Uterus (tissue), 4 donors: ENCODE measurements around the gene SENP7. TPM values are rescaled to one million over a fixed set of nuclear protein-coding genes. Genes with fewer than 3 reads are reported as not detected.
"Not testable (repeated sequence)": the region's sequence is repeated elsewhere in the genome, so short reads cannot be mapped to it uniquely, and the experiment has no call there.

Experiments
- DNase-seq, 2 donors: peaks; one replicate each; pipeline ENCODE4 v3.0.0-alpha.2; 2019 to 2020
- H3K27ac ChIP-seq, 2 donors: fragments of 200-600 bp; sonication (generic); 1 replicate in 1 of 2; 2 replicates in 1 of 2; pipeline ENCODE4 v1.5.1; 2016 to 2018
- H3K27me3 ChIP-seq, 2 donors: fragments of 200-600 bp; sonication (generic); one replicate each; pipeline ENCODE4 v1.5.1; 2018 to 2019; ENCODE audit warnings: control low read depth in 1 of 2
- H3K36me3 ChIP-seq, 2 donors: fragments of 200-600 bp; sonication (generic); one replicate each; pipeline ENCODE4 v1.5.1; 2019; ENCODE audit warnings: control low read depth in 1 of 2
- H3K4me1 ChIP-seq, 2 donors: fragments of 200-600 bp; sonication (generic); one replicate each; pipeline ENCODE4 v1.5.1; 2018 to 2019; ENCODE audit warnings: control low read depth in 1 of 2
- H3K4me3 ChIP-seq, 2 donors: fragments of 200-600 bp; sonication (generic); 1 replicate in 1 of 2; 2 replicates in 1 of 2; pipeline ENCODE4 v1.5.1; 2018 to 2019; ENCODE audit warnings: mild to moderate bottlenecking in 1 of 2
- H3K9me3 ChIP-seq, 2 donors: fragments of 200-600 bp; sonication (generic); one replicate each; pipeline ENCODE4 v1.5.1; 2019; ENCODE audit warnings: control low read depth in 1 of 2
- CTCF ChIP-seq, 4 experiments: fragments of 200-600 bp in 2 of 4; fragments of 450-650 bp in 2 of 4; sonication (generic) in 2 of 4; IDR thresholded peaks; one replicate each; pipeline ENCODE4 v1.5.1; 2016 to 2019; ENCODE audit warnings: antibody characterized with exemption in 4 of 4, mild to moderate bottlenecking in 2 of 4, moderate library complexity in 1 of 4
- POLR2A ChIP-seq, 2 donors: fragments of 450-650 bp; IDR thresholded peaks; one replicate each; pipeline ENCODE4 v1.6.1; 2016; ENCODE audit warnings: antibody characterized with exemption in 2 of 2, mild to moderate bottlenecking in 1 of 2, moderate library complexity in 1 of 2
- intact Hi-C: fragments of 100-400 bp; cut with DNase I; formaldehyde crosslinking; loops from one replicate; pipeline ENCODE4 v1.15.1; 2023; ENCODE audit warnings: low total_unique reads
- total RNA-seq, 4 donors: library from RNA; depleted of rRNA in 3 of 4; stranded (reverse); fragments of >200 nt in 3 of 4; gene quantifications; one replicate each; pipeline versions ENCODE4 v1.1.0 to v1.2.4, GENCODE V29; 2014 to 2023
- donor health status: DM: yes; HTN: yes; CAD: no.

The SENP7 gene
- total RNA-seq, 4 donors from 2014 or later: 28.7 to 101 (median 41.1) TPM

- intact Hi-C loops: no loop called here
- TF ChIP-seq POLR2A (IDR thresholded peaks at IDR 0.05) (no peak), CTCF (IDR thresholded peaks at IDR 0.05) (no peak)
- no peak for DNase-seq
Observed at GRCh38 chr3:101495552-101495951, 17.5 kb downstream of the SENP7 start.

DNA sequence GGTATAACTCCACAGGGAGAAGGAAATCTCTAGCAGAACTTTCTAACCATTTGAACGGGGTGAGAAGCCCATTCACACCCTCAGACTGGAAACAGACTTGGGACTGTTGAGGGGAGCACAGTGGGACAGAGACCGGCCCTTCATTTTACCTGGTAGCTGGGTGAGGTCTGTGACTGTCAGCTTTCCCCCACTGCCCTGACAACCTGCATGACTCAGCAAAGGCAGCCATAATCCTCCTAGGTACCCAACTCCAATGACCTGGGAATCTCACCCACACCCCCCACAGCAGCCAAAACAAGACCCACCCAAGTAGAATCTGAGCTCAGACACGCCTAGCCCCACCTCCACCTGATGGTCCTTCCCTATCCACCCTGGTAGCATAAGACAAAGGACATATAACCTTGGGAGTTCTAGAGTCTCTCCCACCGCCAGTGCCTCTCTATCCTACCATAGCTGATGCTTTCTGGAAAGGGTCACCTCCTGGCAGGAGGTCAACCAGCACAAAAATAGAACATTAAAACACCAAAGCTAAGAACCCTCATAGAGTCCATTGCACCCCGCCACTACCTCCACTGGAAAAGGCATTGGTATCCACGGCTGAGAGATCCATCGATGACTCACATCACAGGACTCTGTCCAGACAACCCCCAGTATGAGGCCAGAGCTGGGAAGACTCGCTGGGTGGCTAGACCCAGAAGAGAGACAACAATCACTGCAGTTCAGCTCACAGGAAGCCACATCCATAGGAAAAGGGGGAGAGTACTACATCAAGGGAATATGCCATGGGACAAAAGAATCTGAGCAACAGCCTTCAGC, 28.0 kb downstream of the SENP7 start:
- intact Hi-C loops: no loop called here
- Histone ChIP-seq H3K4me1 (peaks cover 0 to 6% of the 10 kb centered on the region in 2 donors), H3K36me3 (no peaks in the 10 kb centered on the region), H3K27me3 (no peaks in the 10 kb centered on the region), H3K4me3 (no peak overlapping the region), H3K9me3 (peaks cover 0 to 3% of the 10 kb centered on the region in 2 donors), H3K27ac (no peak overlapping the region)
- TF ChIP-seq CTCF (IDR thresholded peaks at IDR 0.05) (no peak), POLR2A (IDR thresholded peaks at IDR 0.05) (no peak)
- no peak for DNase-seq

More at GRCh38 chr3:101495552-101495951, 17.5 kb downstream of the SENP7 start:
- H3K4me1 ChIP-seq: no peaks in the 10 kb centered on the region
- no peaks in the 10 kb centered on the region for H3K36me3 ChIP-seq
- H3K4me3 ChIP-seq: no peak overlapping the region
- no peaks in the 10 kb centered on the region for H3K27me3 ChIP-seq
- no peaks in the 10 kb centered on the region for H3K9me3 ChIP-seq
- H3K27ac ChIP-seq: no peak overlapping the region

- no peaks in the 10 kb centered on the region for H3K27me3 ChIP-seq
- H3K9me3 ChIP-seq: no peaks in the 10 kb centered on the region
- DNase-seq: no peak
- H3K4me3 ChIP-seq: no peak overlapping the region
- no peaks in the 10 kb centered on the region for H3K36me3 ChIP-seq
- no peak overlapping the region for H3K27ac ChIP-seq
- TF ChIP-seq POLR2A (IDR thresholded peaks at IDR 0.05) (no peak), CTCF (IDR thresholded peaks at IDR 0.05) (no peak)
- H3K4me1 ChIP-seq: no peaks in the 10 kb centered on the region
- intact Hi-C loops: no loop called here
Observed at GRCh38 chr3:101478980-101479379, 34.0 kb downstream of the SENP7 start.

DNA sequence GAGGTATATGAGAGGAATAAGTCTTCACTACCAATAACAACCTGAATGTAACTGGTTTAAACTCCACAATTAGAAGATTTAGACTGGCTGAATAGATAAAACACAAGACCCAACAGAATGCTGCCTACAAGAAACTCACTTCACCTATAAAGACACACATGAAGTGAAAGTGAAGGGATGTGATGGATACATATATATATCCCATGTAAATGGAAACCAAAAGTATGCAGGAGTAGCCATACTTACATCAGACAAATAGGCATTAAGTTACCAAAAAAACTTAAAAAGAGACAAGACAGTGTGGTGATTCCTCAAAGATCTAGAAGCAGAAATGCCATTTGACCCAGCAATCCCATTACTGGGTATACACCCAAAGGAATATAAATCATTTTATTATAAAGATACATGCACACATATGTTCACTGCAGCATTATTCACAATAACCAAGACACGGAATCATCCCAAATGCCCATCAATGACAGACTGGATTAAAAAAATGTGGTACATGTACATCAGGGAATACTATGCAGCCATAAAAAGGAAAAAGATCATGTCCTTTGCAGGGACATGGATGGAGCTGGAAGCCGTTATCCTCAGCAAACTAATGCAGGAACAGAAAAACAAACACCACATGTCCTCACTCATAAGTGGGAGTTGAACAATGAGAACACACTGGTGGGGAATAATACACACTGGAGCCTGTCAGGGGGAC, 38.0 kb downstream of the SENP7 start:
- H3K4me1 ChIP-seq, H3K27ac ChIP-seq, DNase-seq, H3K9me3 ChIP-seq, H3K36me3 ChIP-seq, intact Hi-C loops, H3K27me3 ChIP-seq, H3K4me3 ChIP-seq: not testable (repeated sequence)

DNA sequence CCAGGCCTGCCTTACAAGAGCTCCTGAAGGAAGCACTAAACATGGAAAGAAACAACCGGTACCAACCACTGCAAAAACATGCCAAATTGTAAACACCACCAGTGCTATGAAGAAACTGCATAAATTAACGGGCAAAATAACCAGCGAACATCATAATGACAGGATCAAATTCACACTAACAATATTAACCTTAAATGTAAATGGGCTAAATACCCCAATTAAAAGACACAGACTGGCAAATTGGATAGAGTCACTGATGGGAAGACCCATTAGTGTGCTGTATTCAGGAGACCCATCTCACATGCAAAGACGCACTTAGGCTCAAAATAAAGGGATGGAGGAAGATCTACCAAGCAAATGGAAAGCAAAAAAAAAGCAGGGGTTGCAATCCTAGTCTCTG, 44.3 kb downstream of the SENP7 start:
- H3K4me1 ChIP-seq, H3K4me3 ChIP-seq, DNase-seq, H3K27ac ChIP-seq, H3K27me3 ChIP-seq, intact Hi-C loops, H3K36me3 ChIP-seq, H3K9me3 ChIP-seq: not testable (repeated sequence)

- H3K4me1 ChIP-seq, H3K4me3 ChIP-seq, intact Hi-C loops, H3K27me3 ChIP-seq, H3K36me3 ChIP-seq, H3K27ac ChIP-seq, DNase-seq, H3K9me3 ChIP-seq: not testable (repeated sequence)
Observed at GRCh38 chr3:101467310-101467663, 45.7 kb downstream of the SENP7 start.
